Liver (tissue), 9 donors: Measurements from ENCODE around the gene SDSL. TPM values are rescaled to one million over a fixed set of nuclear protein-coding genes. Genes with fewer than 3 reads are reported as not detected.

ENCODE experiments used
- DNase-seq: peaks from one replicate; pipeline ENCODE4 v3.0.0-alpha.2; 2017; ENCODE audit warnings: low spot score
- H3K27ac ChIP-seq, 2 donors: one replicate each; pipeline ENCODE4 v1.7.0; 2013; ENCODE audit warnings: inconsistent platforms in 2 of 2, low read length in 2 of 2, control low read depth in 1 of 2, low read depth in 1 of 2, mild to moderate bottlenecking in 1 of 2
- H3K27me3 ChIP-seq, 4 donors: one replicate each; pipeline versions ENCODE4 v1.6.1 to v1.7.0; 2013; ENCODE audit warnings: low read length in 3 of 4, inconsistent platforms in 1 of 4, mild to moderate bottlenecking in 1 of 4, moderate library complexity in 1 of 4; ENCODE audit not compliant: control insufficient read depth in 4 of 4, insufficient read depth in 4 of 4
- H3K36me3 ChIP-seq, 4 donors: one replicate each; pipeline versions ENCODE4 v1.6.1 to v1.7.0; 2013; ENCODE audit warnings: low read length in 3 of 4, mild to moderate bottlenecking in 3 of 4, low read depth in 1 of 4, moderate library complexity in 1 of 4; ENCODE audit not compliant: control insufficient read depth in 4 of 4, insufficient read depth in 3 of 4
- H3K4me1 ChIP-seq, 4 donors: one replicate each; pipeline versions ENCODE4 v1.6.1 to v1.7.0; 2013; ENCODE audit warnings: low read length in 3 of 4, mild to moderate bottlenecking in 3 of 4, moderate library complexity in 1 of 4; ENCODE audit not compliant: control insufficient read depth in 4 of 4, insufficient read depth in 4 of 4
- H3K4me3 ChIP-seq, 3 donors: one replicate each; pipeline versions ENCODE4 v1.6.1 to v1.7.0; 2013; ENCODE audit warnings: low read length in 3 of 3, control low read depth in 1 of 3, low read depth in 1 of 3, mild to moderate bottlenecking in 1 of 3
- H3K9ac ChIP-seq, 2 donors: one replicate each; pipeline ENCODE4 v1.7.0; 2013; ENCODE audit warnings: low read length in 2 of 2, mild to moderate bottlenecking in 2 of 2, moderate library complexity in 2 of 2, control low read depth in 1 of 2, low read depth in 1 of 2
- H3K9me3 ChIP-seq, 4 donors: one replicate each; pipeline versions ENCODE4 v1.6.1 to v1.7.0; 2013; ENCODE audit warnings: low read length in 3 of 4; ENCODE audit not compliant: control insufficient read depth in 4 of 4
- EGR1 ChIP-seq, 2 donors: IDR thresholded peaks; 2 replicates each; pipeline ENCODE4 v1.6.1; 2016 to 2018; ENCODE audit warnings: antibody characterized with exemption in 2 of 2, low read depth in 2 of 2
- FOXA2 ChIP-seq: IDR thresholded peaks from 2 replicates; pipeline ENCODE4 v1.6.1; 2016; ENCODE audit warnings: antibody characterized with exemption
- GABPA ChIP-seq, 2 donors: IDR thresholded peaks in 1 of 2; conservative IDR thresholded peaks in 1 of 2; 2 replicates each; pipeline ENCODE4 v1.6.1; 2016; ENCODE audit warnings: antibody characterized with exemption in 2 of 2, mild to moderate bottlenecking in 1 of 2, moderate library complexity in 1 of 2
- NR2F2 ChIP-seq: IDR thresholded peaks from 2 replicates; pipeline ENCODE4 v1.6.1; 2016; ENCODE audit warnings: antibody characterized with exemption
- RAD21 ChIP-seq, 2 donors: IDR thresholded peaks; 2 replicates each; pipeline ENCODE4 v1.6.1; 2016; ENCODE audit warnings: antibody characterized with exemption in 2 of 2, mild to moderate bottlenecking in 2 of 2
- RXRA ChIP-seq, 2 donors: IDR thresholded peaks; 2 replicates each; pipeline ENCODE4 v1.6.1; 2017 to 2018; ENCODE audit warnings: antibody characterized with exemption in 2 of 2, mild to moderate bottlenecking in 1 of 2
- SP1 ChIP-seq: IDR thresholded peaks from 2 replicates; pipeline ENCODE4 v1.6.1; 2018; ENCODE audit warnings: antibody characterized with exemption, mild to moderate bottlenecking
- TAF1 ChIP-seq: conservative IDR thresholded peaks from 2 replicates; pipeline ENCODE4 v1.6.1; 2016; ENCODE audit warnings: antibody characterized with exemption, mild to moderate bottlenecking
- WGBS: extraction: QIAGEN DNeasy Blood & Tissue Kit; methylation state at CpG from one replicate; pipeline ENCODE4 v1.1.7; 2013; 5-methylcytosine and 5-hydroxymethylcytosine counted together
- polyA plus RNA-seq, 2 donors: library from polyadenylated mRNA; stranded (reverse) in 1 of 2; unstranded in 1 of 2; fragments of 200-250 nt in 1 of 2; fragments of >200 nt in 1 of 2; fragmentation: Nextera tagmentation in 1 of 2; extraction: Ambion mirVana in 1 of 2; gene quantifications; one replicate each; pipeline versions ENCODE4 v1.2.1 to v1.2.3, GENCODE V29; 2013 to 2015
- total RNA-seq, 2 donors: library from RNA; depleted of rRNA; stranded (reverse); fragments of >200 nt; gene quantifications; one replicate each; pipeline ENCODE4 v1.2.3, GENCODE V29; 2014
- TF ChIP-seq, protein P1 (sequence below): IDR thresholded peaks from 2 replicates; pipeline ENCODE4 v1.6.1; 2016; ENCODE audit warnings: antibody characterized with exemption
- TF ChIP-seq, protein P2 (sequence below): IDR thresholded peaks from 2 replicates; pipeline ENCODE4 v1.6.1; 2016; ENCODE audit warnings: antibody characterized with exemption
- TF ChIP-seq, protein P3 (sequence below): IDR thresholded peaks from 2 replicates; pipeline ENCODE4 v1.6.1; 2016; ENCODE audit warnings: antibody characterized with exemption, mild to moderate bottlenecking
- TF ChIP-seq, protein P4 (sequence below): IDR thresholded peaks from 2 replicates; pipeline ENCODE4 v1.6.1; 2016; ENCODE audit warnings: antibody characterized with exemption
- donor health status: healthy.
- donor health status: healthy.
- donor health status: healthy.
- donor health status: healthy.
- donor health status: healthy.

The SDSL gene
- total and polyA plus RNA-seq, 4 donors = 22.4 to 93.1 (median 33.7) TPM

GRCh38 chr12:113413488-113413939, 8.7 kb upstream of the SDSL start (continued):
- TF ChIP-seq RXRA (IDR thresholded peaks at IDR 0.05) = peak; percentile 97 to 100
- TF ChIP-seq, protein P1, sequence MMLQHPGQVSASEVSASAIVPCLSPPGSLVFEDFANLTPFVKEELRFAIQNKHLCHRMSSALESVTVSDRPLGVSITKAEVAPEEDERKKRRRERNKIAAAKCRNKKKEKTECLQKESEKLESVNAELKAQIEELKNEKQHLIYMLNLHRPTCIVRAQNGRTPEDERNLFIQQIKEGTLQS = peak; percentile 85

DNA sequence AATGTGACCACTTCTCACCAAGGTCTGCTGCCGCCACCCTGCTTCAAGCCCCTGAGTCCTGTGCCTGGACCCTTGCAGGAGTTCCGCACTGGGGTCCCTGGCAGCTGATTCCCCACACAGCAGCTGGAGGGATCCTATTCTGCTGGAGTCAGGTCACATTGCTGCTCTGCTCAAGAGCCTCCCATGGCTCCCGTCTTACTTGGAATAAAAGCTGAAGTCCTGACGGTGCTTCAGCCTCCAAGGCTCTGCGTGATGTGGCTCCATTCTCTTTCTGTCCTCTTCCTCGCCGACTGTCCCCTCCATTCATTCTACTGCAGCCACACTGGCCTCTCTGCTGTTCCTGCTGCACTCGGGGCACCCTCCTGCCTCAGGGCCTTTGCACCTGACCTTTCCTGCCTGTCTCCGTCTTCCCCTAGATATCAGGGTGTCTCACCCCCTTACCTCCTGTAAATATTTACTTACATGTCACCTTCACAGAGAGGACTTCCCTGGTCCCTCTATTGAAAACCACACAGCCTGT, 7.6 kb upstream of the SDSL start:
- Histone ChIP-seq H3K36me3 (no peaks in the 10 kb centered on the region), H3K4me1 (peaks cover 1 to 62% (median 41%) of the 10 kb centered on the region in 4 donors), H3K9me3 (no peaks in the 10 kb centered on the region), H3K4me3 (no peak overlapping the region), H3K27ac (peak overlapping the region; percentile 52 to 58), H3K27me3 (no peaks in the 10 kb centered on the region), H3K9ac (peak overlapping the region in 1 of 2 donors; percentile 9)
- WGBS = 90% methylated on average over 9 of the region's 9 CpGs
- TF ChIP-seq, protein P2, sequence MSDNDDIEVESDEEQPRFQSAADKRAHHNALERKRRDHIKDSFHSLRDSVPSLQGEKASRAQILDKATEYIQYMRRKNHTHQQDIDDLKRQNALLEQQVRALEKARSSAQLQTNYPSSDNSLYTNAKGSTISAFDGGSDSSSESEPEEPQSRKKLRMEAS = no peak
- TF ChIP-seq EGR1 (IDR thresholded peaks at IDR 0.05; ENCODE audit: low read depth in 2 of 2) = no peak
- no peak for TF ChIP-seq SP1
- TF ChIP-seq, protein P3, sequence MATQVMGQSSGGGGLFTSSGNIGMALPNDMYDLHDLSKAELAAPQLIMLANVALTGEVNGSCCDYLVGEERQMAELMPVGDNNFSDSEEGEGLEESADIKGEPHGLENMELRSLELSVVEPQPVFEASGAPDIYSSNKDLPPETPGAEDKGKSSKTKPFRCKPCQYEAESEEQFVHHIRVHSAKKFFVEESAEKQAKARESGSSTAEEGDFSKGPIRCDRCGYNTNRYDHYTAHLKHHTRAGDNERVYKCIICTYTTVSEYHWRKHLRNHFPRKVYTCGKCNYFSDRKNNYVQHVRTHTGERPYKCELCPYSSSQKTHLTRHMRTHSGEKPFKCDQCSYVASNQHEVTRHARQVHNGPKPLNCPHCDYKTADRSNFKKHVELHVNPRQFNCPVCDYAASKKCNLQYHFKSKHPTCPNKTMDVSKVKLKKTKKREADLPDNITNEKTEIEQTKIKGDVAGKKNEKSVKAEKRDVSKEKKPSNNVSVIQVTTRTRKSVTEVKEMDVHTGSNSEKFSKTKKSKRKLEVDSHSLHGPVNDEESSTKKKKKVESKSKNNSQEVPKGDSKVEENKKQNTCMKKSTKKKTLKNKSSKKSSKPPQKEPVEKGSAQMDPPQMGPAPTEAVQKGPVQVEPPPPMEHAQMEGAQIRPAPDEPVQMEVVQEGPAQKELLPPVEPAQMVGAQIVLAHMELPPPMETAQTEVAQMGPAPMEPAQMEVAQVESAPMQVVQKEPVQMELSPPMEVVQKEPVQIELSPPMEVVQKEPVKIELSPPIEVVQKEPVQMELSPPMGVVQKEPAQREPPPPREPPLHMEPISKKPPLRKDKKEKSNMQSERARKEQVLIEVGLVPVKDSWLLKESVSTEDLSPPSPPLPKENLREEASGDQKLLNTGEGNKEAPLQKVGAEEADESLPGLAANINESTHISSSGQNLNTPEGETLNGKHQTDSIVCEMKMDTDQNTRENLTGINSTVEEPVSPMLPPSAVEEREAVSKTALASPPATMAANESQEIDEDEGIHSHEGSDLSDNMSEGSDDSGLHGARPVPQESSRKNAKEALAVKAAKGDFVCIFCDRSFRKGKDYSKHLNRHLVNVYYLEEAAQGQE = no peak
- TF ChIP-seq, protein P4, sequence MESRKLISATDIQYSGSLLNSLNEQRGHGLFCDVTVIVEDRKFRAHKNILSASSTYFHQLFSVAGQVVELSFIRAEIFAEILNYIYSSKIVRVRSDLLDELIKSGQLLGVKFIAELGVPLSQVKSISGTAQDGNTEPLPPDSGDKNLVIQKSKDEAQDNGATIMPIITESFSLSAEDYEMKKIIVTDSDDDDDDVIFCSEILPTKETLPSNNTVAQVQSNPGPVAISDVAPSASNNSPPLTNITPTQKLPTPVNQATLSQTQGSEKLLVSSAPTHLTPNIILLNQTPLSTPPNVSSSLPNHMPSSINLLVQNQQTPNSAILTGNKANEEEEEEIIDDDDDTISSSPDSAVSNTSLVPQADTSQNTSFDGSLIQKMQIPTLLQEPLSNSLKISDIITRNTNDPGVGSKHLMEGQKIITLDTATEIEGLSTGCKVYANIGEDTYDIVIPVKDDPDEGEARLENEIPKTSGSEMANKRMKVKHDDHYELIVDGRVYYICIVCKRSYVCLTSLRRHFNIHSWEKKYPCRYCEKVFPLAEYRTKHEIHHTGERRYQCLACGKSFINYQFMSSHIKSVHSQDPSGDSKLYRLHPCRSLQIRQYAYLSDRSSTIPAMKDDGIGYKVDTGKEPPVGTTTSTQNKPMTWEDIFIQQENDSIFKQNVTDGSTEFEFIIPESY = no peak
- TF ChIP-seq NR2F2 = no peak
- DNase-seq = no peak

DNA sequence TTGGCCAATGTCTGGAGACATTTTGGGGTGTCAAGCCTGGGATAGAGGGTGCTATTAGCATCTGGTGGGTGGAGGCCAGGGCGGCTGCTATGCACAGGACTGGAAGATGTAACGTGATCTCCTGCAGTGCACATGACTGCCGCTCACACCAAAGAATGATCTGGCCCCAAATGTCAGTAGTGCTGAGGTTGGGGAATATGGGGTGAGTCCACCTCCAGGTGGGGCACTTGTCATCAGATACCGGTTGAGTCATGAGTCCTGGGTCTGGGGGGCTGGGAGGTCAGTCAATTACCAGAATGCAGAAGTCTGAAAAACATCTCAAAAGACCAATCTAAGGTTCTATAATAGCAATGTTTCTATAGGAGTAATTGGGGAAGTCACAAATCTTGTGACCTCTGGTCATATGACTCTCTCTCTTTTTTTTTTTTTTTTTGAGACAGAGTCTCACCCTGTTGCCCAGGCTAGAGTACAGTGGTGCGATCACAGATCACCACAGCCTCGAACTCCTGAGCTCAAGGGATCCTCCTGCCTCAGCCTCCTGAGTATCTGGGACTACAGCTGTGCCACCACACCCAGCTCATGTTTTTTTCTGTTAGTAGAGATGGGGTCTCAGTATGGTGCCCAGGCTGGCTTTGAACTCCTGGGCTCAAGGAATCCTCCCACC, 6.0 kb upstream of the SDSL start:
- TF ChIP-seq TAF1 (no peak), GABPA (IDR thresholded peaks at IDR 0.05 in 1 of 2, conservative IDR thresholded peaks at IDR 0.05 in 1 of 2) (no peak), FOXA2 (no peak), NR2F2 (no peak), RAD21 (IDR thresholded peaks at IDR 0.05) (no peak)
- TF ChIP-seq, protein P1 = no peak
- no peaks in the 10 kb centered on the region for H3K9me3 ChIP-seq
- H3K9ac ChIP-seq = peak overlapping the region in 1 of 2 donors; percentile 58
- WGBS = 68% methylated on average over 6 of the region's 6 CpGs
- no peak for DNase-seq
- H3K36me3 ChIP-seq = no peaks in the 10 kb centered on the region
- peak overlapping the region; percentile 58 to 70 for H3K27ac ChIP-seq
- H3K4me3 ChIP-seq = no peak overlapping the region
- no peaks in the 10 kb centered on the region for H3K27me3 ChIP-seq
- H3K4me1 ChIP-seq = peaks cover 3 to 67% (median 47%) of the 10 kb centered on the region in 4 donors
